GM18951 (cell line): Measurements from ENCODE around the gene SLC15A3.

Source experiments
- POLR2A ChIP-seq: IDR thresholded peaks from 4 replicates; pipeline ENCODE4 v1.6.1; 2011; ENCODE audit warnings: mild to moderate bottlenecking; ENCODE audit not compliant: insufficient read length, insufficient read depth; ENCODE audit errors: extremely low read depth
- in situ Hi-C: fragments of 300-500 bp; cut with MboI; formaldehyde crosslinking; loops from one replicate; pipeline ENCODE4 v1.12.0; 2022; ENCODE audit warnings: low sequenced_read_pairs, mixed read lengths, inconsistent platforms; ENCODE audit not compliant: unreplicated experiment

The SLC15A3 gene

GRCh38 chr11:60927061-60927592, 24.8 kb downstream of the SLC15A3 start:
- TF ChIP-seq POLR2A = no peak
- in situ Hi-C loops = no loop called here

DNA sequence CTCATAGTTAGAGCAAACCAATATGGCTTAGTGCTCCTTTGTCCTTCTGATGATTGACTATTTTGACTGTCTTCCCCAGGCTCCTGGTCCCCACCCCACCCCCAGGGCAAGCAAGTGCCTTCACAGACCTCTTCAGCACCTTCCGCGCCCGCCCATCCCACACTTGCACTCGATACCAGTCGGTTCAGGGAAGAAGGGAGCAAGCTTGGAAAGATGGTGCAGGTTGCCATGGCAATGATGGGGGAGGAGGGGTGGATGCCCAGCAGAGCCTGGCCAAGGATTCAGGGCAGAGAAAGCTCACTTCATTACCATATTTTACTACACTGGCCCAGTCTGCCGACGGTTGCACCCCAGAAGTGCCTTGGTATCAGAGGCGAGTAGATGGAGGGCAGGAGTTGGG, 25.5 kb downstream of the SLC15A3 start:
- TF ChIP-seq POLR2A = no peak
- in situ Hi-C loops = no loop called here

- no peak for TF ChIP-seq POLR2A
- in situ Hi-C loops = no loop called here
Observed at GRCh38 chr11:60925868-60926267, 26.1 kb downstream of the SLC15A3 start.

DNA sequence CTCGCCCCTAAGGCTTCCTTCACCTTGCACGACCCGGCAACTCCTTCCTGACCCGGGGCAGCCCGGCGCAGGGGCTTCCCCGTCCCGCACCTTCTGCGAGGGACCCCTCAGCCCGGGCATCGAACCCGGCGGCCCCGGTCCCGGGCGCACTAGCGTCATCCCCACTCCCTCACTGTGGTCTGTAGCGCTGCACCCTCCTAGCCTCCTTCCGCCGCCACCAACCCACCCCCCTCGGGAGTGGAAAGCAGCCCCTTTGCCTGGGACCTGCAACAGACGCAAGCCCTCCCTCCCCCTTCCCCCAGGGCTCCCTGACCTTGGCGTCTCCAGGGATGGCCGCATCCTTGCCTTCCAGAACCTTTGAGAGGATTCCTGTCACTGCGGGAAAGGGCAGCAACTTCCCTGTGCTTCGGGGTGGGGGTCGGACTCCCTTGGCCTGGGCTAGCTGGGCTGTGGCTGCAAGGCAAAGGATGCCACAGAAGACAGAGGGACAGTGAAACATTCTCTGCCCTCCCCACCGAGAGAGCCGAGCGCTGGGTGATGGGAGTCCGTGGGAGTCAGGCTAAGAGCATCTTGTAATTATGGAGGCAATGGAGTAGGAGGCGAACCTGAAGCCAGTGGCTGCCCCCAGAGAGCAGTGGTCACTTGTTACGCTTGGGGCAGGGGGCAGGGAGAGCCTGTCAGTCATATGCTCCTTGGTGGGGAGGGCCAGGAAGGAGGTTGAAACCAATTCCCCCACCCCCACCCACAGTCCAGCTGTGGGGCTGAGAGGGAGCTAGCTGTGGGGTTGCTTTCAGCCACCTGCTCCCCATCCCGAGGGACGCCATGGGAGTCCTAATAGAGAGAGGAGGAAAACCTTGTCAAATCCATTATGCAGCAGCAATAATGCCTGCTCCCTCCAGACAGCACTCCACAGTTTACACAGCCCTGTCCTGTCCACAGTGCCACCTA, 26.8 kb downstream of the SLC15A3 start:
- in situ Hi-C loops = no loop called here
- no peak for TF ChIP-seq POLR2A

- in situ Hi-C loops = no loop called here
- peak; percentile 27 for TF ChIP-seq POLR2A
Observed at GRCh38 chr11:60924110-60924905, 27.7 kb downstream of the SLC15A3 start, which contains the start of gene TMEM132A. Gene TMEM132A, plus strand, starts transcription at chr11:60924460. Its CDS starts 174 bp downstream, at chr11:60924634.

- in situ Hi-C loops = no loop called here
Observed at GRCh38 chr11:60923800-60924109, 28.2 kb downstream of the SLC15A3 start.

GRCh38 chr11:60923326-60923725, 28.6 kb downstream of the SLC15A3 start:
- in situ Hi-C loops = no loop called here
- no peak for TF ChIP-seq POLR2A

More at GRCh38 chr11:60923800-60924109, 28.2 kb downstream of the SLC15A3 start:
- TF ChIP-seq POLR2A = no peak

DNA sequence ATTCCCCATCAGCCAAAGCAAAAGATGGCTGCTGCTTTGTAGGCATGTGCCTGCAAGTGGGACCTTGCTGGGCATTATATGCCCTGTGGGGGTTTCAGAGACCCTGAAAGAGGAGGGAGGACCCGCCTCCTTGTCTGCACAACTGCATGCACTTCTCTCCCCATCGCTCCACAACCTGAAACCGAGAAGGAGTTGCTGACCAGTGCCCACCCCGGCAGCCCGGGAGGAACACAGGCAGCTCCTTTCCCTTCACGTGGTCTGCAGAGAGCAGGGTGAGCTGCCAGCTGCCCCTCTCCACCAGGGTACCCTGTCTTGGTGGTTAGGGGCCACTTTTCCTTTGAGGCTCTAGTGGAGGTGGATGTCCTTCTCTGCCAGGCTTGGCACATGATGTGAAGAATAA, 29.1 kb downstream of the SLC15A3 start:
- no peak for TF ChIP-seq POLR2A
- in situ Hi-C loops = no loop called here

- in situ Hi-C loops = no loop called here
Observed at GRCh38 chr11:60921777-60922335, 30.1 kb downstream of the SLC15A3 start.

GRCh38 chr11:60921259-60921658, 30.7 kb downstream of the SLC15A3 start:
- TF ChIP-seq POLR2A = no peak
- in situ Hi-C loops = no loop called here

More at GRCh38 chr11:60921777-60922335, 30.1 kb downstream of the SLC15A3 start:
- no peak for TF ChIP-seq POLR2A

DNA sequence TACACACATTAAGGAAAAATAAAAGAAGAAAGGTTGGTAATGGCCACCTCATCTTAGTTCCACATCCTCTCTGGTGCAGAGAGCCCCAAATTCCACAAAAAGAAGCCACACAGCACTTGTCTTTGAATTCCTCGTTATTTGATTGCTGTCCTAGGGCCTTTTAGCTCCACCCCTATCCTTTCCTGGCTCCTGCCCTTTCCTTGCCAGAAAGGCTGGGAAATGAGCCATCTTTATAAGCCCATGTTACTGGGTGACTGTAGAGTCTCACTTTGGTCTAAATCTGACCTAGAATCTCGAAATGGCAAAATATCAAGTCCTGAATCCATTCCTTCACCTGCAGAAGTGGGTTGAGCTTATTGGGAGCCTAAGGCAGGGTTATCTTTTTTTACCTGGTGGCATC, 32.0 kb downstream of the SLC15A3 start:
- in situ Hi-C loops = no loop called here
- TF ChIP-seq POLR2A = no peak

GRCh38 chr11:60919320-60919719, 32.7 kb downstream of the SLC15A3 start:
- in situ Hi-C loops = no loop called here

GRCh38 chr11:60918939-60919265, 33.1 kb downstream of the SLC15A3 start:
- no peak for TF ChIP-seq POLR2A
- in situ Hi-C loops = no loop called here

More at GRCh38 chr11:60919320-60919719, 32.7 kb downstream of the SLC15A3 start:
- no peak for TF ChIP-seq POLR2A
